Pancreas (tissue), 10 donors: Measurements from ENCODE around the gene STARD4. TPM values are rescaled to one million over a fixed set of nuclear protein-coding genes. Genes with fewer than 3 reads are reported as not detected.

Experiments
- ATAC-seq, 4 donors: fragments of 200-7000 bp; cut with Tn5 transposase; one replicate each; pipeline versions ENCODE4 v1.8.0 to v1.9.1; 2020; ENCODE audit warnings: mild to moderate bottlenecking in 4 of 4, moderate library complexity in 4 of 4
- DNase-seq, 6 donors: peaks; one replicate each; pipeline ENCODE4 v3.0.0-alpha.2; 2020
- FAIRE-seq: peaks from 2 replicates; lab custom pipeline; 2012; peaks lifted over from hg19 to GRCh38; lab: Jason Lieb, UNC
- H3K27ac ChIP-seq, 4 donors: fragments of 200-600 bp; sonication (generic); 1 replicate in 3 of 4; 2 replicates in 1 of 4; pipeline versions ENCODE4 v1.5.0 to v1.8.0; 2020
- H3K27me3 ChIP-seq, 4 donors: fragments of 200-600 bp; one replicate each; pipeline ENCODE4 v1.8.0; 2021
- H3K36me3 ChIP-seq, 3 donors: fragments of 200-600 bp; sonication (generic) in 1 of 3; one replicate each; pipeline versions ENCODE4 v1.5.0 to v1.8.0; 2020 to 2021
- H3K4me1 ChIP-seq, 3 donors: fragments of 200-600 bp; one replicate each; pipeline ENCODE4 v1.8.0; 2021
- H3K4me3 ChIP-seq, 4 donors: fragments of 200-600 bp; sonication (generic) in 2 of 4; one replicate each; pipeline versions ENCODE4 v1.5.0 to v1.8.0; 2020 to 2021
- H3K9me3 ChIP-seq, 4 donors: fragments of 200-600 bp; one replicate each; pipeline ENCODE4 v1.8.0; 2021
- WGBS, 2 donors: extraction: QIAGEN DNeasy Blood & Tissue Kit; methylation state at CpG; one replicate each; pipeline ENCODE4 v1.1.7; 2013; 5-methylcytosine and 5-hydroxymethylcytosine counted together
- intact Hi-C, 3 donors: fragments of 100-400 bp; cut with DNase I; formaldehyde crosslinking; loops; one replicate each; pipeline versions ENCODE4 v1.11.1 to v1.14.2; 2022
- polyA plus RNA-seq, 2 donors: library from polyadenylated mRNA; stranded (reverse); fragments of 200-250 nt; gene quantifications; one replicate each; pipeline ENCODE4 v1.2.3, GENCODE V29; 2013
- total RNA-seq, 6 donors: library from RNA; stranded (reverse); fragmentation: NEBNext Ultra II Directional in 4 of 6; extraction: Animal tissue kit (Norgen Biotek cat#: 25700) in 4 of 6; gene quantifications; one replicate each; pipeline versions ENCODE4 v1.2.1 to v1.2.4, GENCODE V29; 2021 to 2023
- TF ChIP-seq, protein P1 (sequence below), 4 donors: fragments of 200-600 bp; sonication (generic) in 3 of 4; IDR thresholded peaks; one replicate each; pipeline versions ENCODE4 v1.5.0 to v1.8.0; 2021; ENCODE audit warnings: antibody characterized with exemption in 4 of 4
- donor health status: healthy with polysubstance abuse.
- donor health status: DM: no; HTN: no; CAD: no; lungs with moderate emphysema.
- donor health status: DM: no; HTN: no; CAD: no.
- donor health status: control.
- donor health status: control.
- donor health status: Bipolar disorder and iron deficiency.
- donor health status: DM: yes; HTN: yes; CAD: no.
- donor health status: DM: no; HTN: no; CAD: no.
- donor health status: DM: no; HTN: no; CAD: no.
- donor health status: DM: yes; HTN: yes; CAD: no.

Gene STARD4
- total and polyA plus RNA-seq, 8 donors = 1.4 to 7.1 (median 3.3) TPM

- Histone ChIP-seq H3K4me3 (no peak overlapping the region), H3K9me3 (no peaks in the 10 kb centered on the region), H3K4me1 (no peaks in the 10 kb centered on the region), H3K36me3 (no peaks in the 10 kb centered on the region), H3K27me3 (no peaks in the 10 kb centered on the region), H3K27ac (no peak overlapping the region)
- ATAC-seq (peak in 2 of 4 donors; percentile 33 to 34), FAIRE-seq (no peak), DNase-seq (no peak)
- WGBS, 2 donors = 68 to 79% methylated on average over 3 of the region's 3 CpGs
- TF ChIP-seq, protein P1, sequence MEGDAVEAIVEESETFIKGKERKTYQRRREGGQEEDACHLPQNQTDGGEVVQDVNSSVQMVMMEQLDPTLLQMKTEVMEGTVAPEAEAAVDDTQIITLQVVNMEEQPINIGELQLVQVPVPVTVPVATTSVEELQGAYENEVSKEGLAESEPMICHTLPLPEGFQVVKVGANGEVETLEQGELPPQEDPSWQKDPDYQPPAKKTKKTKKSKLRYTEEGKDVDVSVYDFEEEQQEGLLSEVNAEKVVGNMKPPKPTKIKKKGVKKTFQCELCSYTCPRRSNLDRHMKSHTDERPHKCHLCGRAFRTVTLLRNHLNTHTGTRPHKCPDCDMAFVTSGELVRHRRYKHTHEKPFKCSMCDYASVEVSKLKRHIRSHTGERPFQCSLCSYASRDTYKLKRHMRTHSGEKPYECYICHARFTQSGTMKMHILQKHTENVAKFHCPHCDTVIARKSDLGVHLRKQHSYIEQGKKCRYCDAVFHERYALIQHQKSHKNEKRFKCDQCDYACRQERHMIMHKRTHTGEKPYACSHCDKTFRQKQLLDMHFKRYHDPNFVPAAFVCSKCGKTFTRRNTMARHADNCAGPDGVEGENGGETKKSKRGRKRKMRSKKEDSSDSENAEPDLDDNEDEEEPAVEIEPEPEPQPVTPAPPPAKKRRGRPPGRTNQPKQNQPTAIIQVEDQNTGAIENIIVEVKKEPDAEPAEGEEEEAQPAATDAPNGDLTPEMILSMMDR (IDR thresholded peaks at IDR 0.05) = no peak
- intact Hi-C loops = loop anchor here in 1 of 3 donors (10.0 kb wide), 1 partner anchor 298 kb away; no protein-coding TSS in a partner anchor
These were observed 39.8 kb downstream of the STARD4 start for GRCh38 chr5:111472579-111472978.

GRCh38 chr5:111472096-111472495 is 40.2 kb downstream of the STARD4 start:
- H3K36me3 ChIP-seq = no peaks in the 10 kb centered on the region
- H3K27me3 ChIP-seq = no peaks in the 10 kb centered on the region
- FAIRE-seq = no peak
- no peaks in the 10 kb centered on the region for H3K4me1 ChIP-seq
- no peaks in the 10 kb centered on the region for H3K9me3 ChIP-seq
- no peak overlapping the region for H3K4me3 ChIP-seq
- H3K27ac ChIP-seq = no peak overlapping the region
- 78 to 85% methylated on average over 3 of the region's 3 CpGs for WGBS, 2 donors
- intact Hi-C loops = loop anchor here in 1 of 3 donors (10.0 kb wide), 1 partner anchor 297 kb away; no protein-coding TSS in a partner anchor
- no peak for DNase-seq
- no peak for ATAC-seq
- TF ChIP-seq, protein P1 (IDR thresholded peaks at IDR 0.05) = no peak

- no peak overlapping the region for H3K4me3 ChIP-seq
- no peaks in the 10 kb centered on the region for H3K4me1 ChIP-seq
- DNase-seq (no peak), ATAC-seq (no peak), FAIRE-seq (no peak)
- no peaks in the 10 kb centered on the region for H3K9me3 ChIP-seq
- 55 to 61% methylated on average over 2 of the region's 2 CpGs for WGBS, 2 donors
- intact Hi-C loops = loop anchor here in 1 of 3 donors (10.0 kb wide), 1 partner anchor 295 kb away; no protein-coding TSS in a partner anchor
- no peak overlapping the region for H3K27ac ChIP-seq
- TF ChIP-seq, protein P1 (IDR thresholded peaks at IDR 0.05) = no peak
- H3K36me3 ChIP-seq = no peaks in the 10 kb centered on the region
- no peaks in the 10 kb centered on the region for H3K27me3 ChIP-seq
These were observed 42.4 kb downstream of the STARD4 start for GRCh38 chr5:111469903-111470302.

- Histone ChIP-seq H3K4me3 (no peak overlapping the region), H3K27ac (no peak overlapping the region), H3K36me3 (no peaks in the 10 kb centered on the region), H3K27me3 (no peaks in the 10 kb centered on the region), H3K4me1 (no peaks in the 10 kb centered on the region), H3K9me3 (no peaks in the 10 kb centered on the region)
- ATAC-seq (no peak), FAIRE-seq (no peak), DNase-seq (no peak)
- intact Hi-C loops = no loop called here
- WGBS, 2 donors = 74 to 88% methylated on average over 2 of the region's 2 CpGs
- TF ChIP-seq, protein P1 (IDR thresholded peaks at IDR 0.05) = no peak
These were observed 42.9 kb downstream of the STARD4 start for GRCh38 chr5:111469293-111469896.

GRCh38 chr5:111463311-111463710 is 49.0 kb downstream of the STARD4 start:
- no peaks in the 10 kb centered on the region for H3K4me1 ChIP-seq
- ATAC-seq (no peak), FAIRE-seq (no peak), DNase-seq (no peak)
- no peak overlapping the region for H3K4me3 ChIP-seq
- TF ChIP-seq, protein P1 (IDR thresholded peaks at IDR 0.05) = no peak
- intact Hi-C loops = no loop called here
- H3K36me3 ChIP-seq = no peaks in the 10 kb centered on the region
- H3K9me3 ChIP-seq = no peaks in the 10 kb centered on the region
- no peak overlapping the region for H3K27ac ChIP-seq
- no peaks in the 10 kb centered on the region for H3K27me3 ChIP-seq
